Measurements from ENCODE around the gene HRCT1.

- no peak for TF ChIP-seq POLR2A (IDR thresholded peaks at IDR 0.05; ENCODE audit: low read depth, low read length)
- no peak for TF ChIP-seq POLR2AphosphoS5 (IDR thresholded peaks at IDR 0.05; ENCODE audit: low read depth, low read length)
- TF ChIP-seq TAF1 (IDR thresholded peaks at IDR 0.05; ENCODE audit: borderline replicate concordance, low read depth, low read length): no peak
These were observed 38.8 kb downstream of the HRCT1 start for GRCh38 chr9:35944841-35945240.

All from GM12892 (cell line).